EH (cell line): ENCODE measurements around the gene CAMTA1.
A peak's percentile ranks its signal among the peaks of the same experiment; 100 is the strongest.

Source experiments
- DNase-seq: peaks from one replicate; pipeline ENCODE4 v3.0.0-alpha.2; 2015; ENCODE audit warnings: low read depth

The CAMTA1 gene

DNA sequence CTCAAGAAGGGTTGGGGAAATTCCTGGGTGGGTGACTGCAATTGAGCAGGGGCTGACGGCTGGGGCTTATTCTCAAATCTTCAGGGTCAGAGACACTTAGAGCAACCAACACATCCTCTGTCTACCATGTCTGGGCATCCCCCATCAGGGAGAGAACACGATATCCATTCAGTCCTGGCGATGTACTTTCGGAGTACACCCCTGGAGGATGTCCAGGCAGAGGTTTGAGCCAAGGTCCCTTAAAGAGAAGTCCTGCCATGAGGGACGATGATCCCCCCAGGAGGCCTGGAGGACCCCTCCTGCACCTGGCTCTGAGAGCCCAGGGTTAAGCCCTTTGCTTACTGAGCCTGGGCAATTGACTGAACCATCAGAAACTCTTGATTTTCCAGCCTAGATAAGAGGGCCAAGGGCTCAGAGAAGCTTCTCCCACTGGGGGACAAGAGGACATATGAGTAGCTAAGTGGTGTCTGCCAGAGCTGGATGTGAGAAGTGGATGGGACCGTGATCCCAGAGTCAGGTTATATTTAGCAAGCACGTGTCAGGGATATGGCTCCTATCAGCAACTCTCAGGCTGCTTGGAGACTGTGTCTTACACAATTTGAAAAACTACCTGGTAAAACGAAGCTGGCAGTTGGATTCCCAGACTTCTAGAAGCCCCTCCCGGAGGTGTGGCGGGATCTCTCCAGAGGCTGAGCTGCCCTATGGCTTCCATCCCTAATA, 732.5 kb downstream of the CAMTA1 start:
- DNase-seq = no peak

GRCh38 chr1:7518411-7518810, 733.2 kb downstream of the CAMTA1 start:
- DNase-seq = no peak

- no peak for DNase-seq
These were observed 734.1 kb downstream of the CAMTA1 start for GRCh38 chr1:7519181-7519860.

DNA sequence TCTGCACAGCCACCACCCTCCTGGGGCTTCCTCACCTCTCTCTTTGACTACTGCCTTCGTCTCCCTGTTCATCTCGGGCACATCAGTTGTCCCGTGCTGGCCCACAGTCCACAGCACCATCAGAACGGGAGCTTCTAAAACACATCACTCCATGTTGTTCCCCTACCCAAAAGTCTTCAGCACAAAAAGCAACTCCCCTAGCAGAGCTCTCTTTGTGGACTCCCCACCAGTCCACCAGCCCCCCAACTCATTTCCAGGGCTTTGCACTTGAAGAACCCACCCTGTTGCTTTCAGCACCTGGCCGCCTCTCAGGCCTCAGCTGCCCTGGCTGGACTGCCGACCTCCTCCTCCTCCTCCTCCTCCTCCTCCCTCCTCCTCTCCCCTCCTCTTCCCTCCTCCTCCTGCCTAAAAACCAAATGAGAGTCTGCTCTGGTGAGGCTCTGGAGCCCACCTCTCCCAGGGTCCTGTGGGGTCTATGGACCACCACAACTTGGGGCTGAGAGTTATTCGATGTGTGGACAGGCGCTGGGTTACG, 734.7 kb downstream of the CAMTA1 start:
- no peak for DNase-seq

- DNase-seq = no peak
These were observed 735.2 kb downstream of the CAMTA1 start for GRCh38 chr1:7520496-7520895.

GRCh38 chr1:7524341-7525337, 739.4 kb downstream of the CAMTA1 start:
- DNase-seq = no peak

DNA sequence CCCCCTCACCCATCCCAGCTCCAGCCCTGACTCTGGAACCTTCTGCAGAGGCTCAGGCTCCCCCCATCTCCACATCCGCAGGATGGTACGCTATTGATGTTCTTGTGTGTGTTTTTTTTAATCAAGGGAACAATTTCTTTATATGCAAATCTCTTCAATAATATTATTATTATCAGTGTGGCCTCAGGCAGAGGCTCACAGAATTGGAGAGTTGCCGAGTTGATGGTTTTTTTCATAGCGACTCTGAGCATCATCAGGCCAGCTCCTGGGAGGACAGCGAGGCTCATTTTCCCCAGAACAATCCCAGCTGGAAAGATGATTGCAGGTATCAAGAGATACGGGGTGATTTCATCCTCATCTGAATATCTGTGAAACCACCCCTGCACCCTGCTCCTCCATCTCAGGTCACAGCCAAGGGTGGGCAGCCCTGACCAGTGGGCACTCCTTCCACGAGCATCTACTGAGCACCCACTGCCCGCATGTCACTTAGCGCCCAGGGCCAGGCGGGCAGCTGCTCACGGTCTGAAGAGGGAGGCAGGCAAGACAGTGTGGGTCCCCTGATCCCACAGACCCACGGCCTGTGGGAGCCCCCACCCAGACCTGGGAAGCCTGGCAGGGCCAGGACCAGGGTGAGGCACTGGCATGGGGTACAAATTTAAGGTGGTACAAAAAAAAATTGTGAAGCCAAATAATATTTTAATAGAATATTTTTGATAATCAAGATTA, 740.2 kb downstream of the CAMTA1 start:
- no peak for DNase-seq

DNA sequence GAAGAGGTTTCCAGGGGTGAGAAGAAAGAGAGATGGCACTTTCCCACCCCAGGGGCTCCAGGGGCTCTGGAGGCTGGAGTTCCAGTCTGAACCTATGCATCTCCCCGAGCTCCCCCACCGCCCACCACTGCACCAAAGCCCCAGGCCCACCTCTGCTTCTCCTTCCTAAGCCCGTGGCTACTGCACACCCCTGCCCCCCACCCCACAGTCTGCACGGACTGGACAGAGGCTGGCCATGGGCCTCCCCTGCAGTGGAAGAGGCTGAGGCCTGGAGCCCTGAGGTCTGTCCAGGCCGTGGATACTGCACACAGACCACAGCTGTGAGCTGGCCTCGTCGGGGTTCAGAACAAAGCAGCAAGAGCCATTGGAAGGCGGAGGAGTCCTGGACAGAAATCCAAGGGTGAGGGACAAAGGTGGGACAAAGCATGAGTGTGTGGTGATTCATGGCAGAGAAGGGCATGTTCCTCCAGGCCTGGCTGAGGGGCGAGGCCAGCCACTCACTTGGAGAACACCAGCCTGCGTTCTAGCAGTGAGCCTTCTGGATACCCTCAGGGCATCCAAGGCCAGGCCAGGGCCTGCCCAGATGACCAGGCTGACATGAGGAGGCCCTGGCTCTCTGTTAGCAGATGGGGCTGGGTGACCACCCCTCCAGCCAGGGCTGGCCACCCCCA, 741.1 kb downstream of the CAMTA1 start:
- peak; percentile 51 for DNase-seq

DNA sequence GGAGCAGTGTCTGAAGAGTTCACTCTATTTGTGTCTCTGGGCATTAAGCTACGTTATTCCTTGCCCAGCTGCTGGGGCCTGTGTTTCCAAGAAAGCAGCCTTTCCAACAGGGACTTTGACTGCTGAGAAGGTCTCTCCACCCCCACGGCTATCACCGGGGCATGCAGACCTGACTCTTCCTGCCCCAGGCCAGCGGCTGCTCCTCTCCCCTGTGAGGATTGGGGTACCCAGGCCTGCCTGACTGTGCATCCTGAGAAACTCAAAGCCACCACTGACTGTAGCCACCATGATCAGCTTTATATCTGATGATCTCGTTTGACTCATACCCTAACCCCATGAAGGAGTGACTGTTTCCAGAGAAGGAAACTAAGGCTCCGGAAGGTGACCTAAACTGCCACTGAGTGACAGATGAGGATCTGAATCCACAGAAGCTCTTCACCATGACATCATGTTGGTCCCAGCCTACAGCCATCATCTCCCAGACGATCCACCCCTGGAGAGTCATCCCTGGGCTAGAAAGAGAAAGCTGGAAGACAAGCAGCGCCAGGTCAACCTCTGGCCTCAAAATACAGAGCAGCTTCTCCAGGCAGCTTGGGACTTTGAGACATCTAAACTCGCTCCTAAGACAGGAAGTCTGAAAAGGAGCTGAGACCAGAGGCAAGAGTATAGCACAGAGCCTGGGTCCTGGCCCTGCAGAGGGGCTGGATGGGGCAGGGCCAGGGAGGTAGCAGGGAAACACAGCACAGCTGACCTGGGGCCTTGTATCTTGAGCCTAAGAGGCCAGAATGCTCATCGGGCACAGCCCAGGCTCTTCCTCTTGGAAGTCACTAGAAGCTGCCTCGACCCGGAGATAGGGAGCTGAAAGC, 741.8 kb downstream of the CAMTA1 start:
- peak; percentile 85 for DNase-seq

- DNase-seq = no peak
These were observed 742.4 kb downstream of the CAMTA1 start for GRCh38 chr1:7527733-7528045.

DNA sequence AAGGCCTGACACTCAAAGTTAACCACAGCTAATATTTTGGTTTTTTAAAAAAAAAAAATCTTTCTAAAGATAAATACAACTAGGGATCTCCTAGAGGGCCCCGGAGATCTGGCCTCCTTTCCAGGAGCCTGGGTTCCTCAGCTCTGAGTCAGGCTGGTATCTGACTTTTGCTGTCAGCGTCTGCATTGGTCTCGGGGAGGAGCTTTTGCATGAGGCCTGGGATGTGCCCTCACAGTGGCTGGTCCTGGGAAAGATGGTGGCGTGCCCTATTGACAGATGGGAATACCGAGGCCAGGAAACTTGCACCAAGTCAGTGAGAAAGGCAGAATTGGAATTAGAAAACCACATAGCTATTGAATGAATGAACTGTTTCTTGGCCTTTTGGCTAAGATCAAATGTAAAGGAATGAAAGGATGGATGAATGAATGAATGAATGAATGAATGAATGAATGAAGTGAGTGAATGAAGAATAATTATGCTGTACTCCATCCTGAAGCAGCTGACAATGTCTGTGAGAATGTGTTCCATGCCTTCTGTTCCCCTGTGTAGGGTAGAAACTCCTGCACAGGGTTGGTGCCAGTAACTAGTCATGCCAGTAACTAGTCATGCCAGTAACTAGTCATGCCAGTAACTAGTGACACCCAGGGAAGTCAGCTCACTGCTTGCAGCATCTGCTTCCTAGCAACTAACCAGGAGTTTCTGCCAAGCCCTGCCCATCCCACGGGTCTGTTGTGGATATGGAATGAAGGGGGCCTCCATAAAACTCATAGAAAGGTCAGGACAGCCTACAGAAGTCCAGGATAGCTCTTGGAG, 743.3 kb downstream of the CAMTA1 start:
- peak; percentile 65 for DNase-seq

- DNase-seq = no peak
These were observed 744.7 kb downstream of the CAMTA1 start for GRCh38 chr1:7529917-7530316.

DNA sequence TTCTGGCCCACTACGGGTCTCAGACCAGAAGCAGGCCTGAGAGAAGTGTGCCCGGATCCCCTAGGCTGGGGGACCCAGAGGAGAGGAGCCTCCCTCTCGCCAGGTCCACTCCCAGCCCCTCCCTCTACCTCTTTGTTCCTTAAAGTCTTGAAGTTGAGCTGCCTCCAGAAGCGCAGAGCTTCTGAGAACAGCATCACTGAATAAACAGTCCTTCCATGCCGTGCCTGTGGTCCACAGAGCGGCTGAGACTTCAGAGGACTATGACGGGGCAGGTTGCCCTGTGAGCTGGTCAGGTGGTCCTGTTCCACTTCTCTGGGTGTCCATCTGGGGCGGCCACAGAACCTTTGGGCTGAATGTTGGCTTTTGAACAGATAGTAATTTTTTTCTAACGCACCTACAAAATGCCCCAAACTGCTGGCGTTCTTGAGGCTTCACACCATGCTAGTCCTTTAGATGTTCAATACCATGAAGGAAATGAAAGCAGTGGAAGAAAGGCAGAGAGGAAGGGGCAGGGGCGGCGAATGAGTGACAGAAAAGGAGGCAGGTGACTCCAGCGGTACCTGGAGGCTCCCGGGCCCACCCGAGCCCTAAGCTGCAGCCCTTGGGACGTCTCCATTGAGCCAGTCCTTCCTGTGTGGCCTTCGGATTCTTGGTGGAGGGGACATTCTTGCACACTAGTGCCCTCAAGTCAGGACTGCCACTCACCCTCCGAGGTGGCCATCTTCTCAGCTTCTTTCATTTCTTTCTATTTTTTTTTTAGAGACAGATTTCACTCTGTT, 746.5 kb downstream of the CAMTA1 start:
- no peak for DNase-seq

DNA sequence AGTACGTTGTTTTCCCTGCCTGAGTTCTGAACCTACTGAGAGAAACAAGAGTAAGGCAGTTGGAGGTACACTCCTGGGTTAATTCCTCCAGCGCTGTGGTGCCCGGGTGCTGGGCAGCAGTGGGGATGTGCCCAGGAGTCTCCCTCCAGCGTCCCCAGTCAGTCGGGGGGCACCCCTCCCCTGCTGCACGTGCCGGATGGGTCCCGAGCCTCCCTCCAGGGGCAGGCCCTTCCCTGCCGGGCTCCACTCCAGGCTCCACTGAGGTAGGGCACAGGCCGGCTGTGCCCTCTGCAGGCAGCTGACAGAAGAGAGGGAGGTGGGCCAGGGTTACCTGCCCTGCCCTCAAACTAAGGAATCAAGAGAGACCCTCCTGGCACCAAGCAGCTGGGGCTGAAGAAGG, 747.8 kb downstream of the CAMTA1 start:
- DNase-seq = no peak

DNA sequence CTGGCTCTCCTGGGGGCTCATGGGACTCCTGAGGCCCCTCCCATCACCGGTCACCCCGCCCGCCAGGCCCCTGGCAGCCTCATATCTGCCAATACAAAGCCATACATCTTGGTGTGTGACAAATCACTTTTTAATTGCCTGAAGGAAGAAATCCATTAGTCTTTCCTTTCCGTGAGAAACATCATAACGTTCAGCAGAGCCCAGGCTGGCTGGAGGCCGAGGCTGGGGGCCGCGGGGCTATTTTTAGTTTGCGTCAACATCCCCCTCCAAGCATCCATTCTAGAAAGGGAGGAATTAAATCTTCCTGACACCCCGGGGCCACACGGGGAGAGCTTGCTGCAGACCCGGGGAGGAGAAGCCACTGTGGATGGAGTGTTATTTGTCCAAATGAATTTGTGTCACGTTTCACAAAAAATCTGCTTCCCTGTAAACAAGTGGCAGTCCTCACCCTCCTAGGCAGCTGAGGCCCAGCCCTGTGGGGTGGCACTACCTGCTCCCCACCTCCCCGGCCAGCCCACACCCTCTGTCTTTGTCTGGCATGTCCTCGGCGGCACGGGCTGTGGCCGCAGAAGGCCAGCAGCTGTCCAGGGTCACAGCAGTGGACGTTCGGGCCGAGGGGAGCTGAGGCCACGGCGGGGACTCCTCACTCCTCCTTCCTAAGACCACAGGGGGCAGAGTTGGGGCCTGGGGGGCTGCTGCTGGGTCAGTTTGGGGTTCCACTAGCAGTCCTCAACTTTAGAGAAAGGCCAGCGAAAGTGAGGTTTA, 749.0 kb downstream of the CAMTA1 start:
- DNase-seq = peak; percentile 78

DNA sequence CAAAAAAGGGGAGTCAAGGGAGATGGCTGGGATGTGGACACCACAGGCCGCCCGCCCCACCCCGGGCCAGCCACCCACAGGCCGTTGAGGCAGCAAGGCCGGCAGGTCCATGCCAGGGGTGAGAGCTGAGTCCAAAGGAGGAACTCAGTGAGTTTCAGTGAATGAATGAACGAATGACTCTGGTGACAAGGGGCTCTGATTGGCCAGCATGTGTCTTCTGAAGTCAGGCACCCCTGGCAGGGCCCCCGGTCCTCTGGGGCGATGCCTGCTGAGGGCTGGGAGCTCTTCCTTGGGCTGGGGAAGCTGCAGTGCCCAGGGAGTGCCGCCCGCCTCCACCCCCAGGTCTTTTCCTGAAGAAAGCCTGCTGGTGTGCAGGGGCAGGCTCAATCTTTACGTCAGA, 749.8 kb downstream of the CAMTA1 start:
- no peak for DNase-seq

DNA sequence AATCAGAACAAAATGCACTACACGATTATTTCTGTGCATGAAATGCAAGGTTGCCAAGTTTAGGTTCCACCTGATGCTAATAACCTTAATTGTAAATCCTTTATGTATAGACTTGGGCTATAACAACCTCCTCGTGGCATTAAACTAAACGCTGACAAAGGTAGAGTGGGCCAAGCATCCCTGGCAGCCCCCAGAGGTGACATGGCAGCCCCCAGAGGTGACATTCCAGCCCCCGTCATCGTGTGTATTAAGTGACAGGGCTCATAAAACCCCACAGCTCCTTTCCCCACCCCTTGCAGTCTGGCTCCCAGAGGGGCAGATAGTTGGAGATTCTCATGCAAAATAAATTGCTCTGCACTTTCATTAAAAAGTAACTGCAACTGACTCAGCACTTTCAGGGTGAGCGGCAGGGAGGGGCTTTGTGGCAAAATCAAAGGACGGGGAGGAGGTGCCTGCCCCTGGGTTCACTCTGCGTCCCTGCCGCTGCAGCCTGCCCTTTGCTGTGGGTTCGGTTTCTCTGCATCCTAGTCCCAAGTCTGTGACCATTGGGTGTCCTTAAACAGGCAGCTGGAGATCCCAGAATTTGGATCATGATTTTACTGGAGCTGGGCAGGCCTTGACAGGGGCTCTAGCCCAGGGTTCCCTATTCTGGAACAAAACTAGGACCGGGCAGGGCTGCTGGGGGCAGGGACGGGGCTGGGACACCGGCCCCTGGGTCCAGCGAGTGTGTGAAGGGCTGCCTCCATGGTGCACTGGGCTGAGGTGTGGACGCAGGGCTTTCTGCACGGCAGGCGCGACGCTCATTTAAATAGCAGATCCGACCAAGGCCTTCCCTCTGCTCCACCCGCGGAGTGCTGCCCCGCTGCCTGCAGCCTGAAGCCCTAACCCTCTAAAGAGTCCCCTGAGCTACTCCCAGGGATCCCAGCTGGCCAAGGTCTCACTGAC, 751.0 kb downstream of the CAMTA1 start:
- no peak for DNase-seq
